Parathyroid adenoma (tissue), 2 donors: ENCODE results near the gene B9D1.

ENCODE experiments used
- H2AFZ ChIP-seq: fragments of 300-600 bp; sonication (generic); one replicate; pipeline ENCODE4 v1.7.0; 2017; ENCODE audit warnings: antibody characterized with exemption, mild to moderate bottlenecking
- H3K27ac ChIP-seq: fragments of 300-600 bp; sonication (generic); one replicate; pipeline ENCODE4 v1.7.0; 2017
- H3K27me3 ChIP-seq: fragments of 300-600 bp; sonication (generic); one replicate; pipeline ENCODE4 v1.7.0; 2017; ENCODE audit warnings: low read length; ENCODE audit not compliant: control insufficient read depth, insufficient read depth
- H3K36me3 ChIP-seq: fragments of 300-600 bp; sonication (generic); one replicate; pipeline ENCODE4 v1.7.0; 2017; ENCODE audit warnings: low read length; ENCODE audit not compliant: control insufficient read depth, insufficient read depth
- H3K4me1 ChIP-seq: fragments of 300-600 bp; sonication (generic); one replicate; pipeline ENCODE4 v1.7.0; 2017; ENCODE audit warnings: control low read depth
- H3K4me2 ChIP-seq: fragments of 300-600 bp; sonication (generic); one replicate; pipeline ENCODE4 v1.7.0; 2017; ENCODE audit warnings: low read length
- H3K4me3 ChIP-seq: fragments of 300-600 bp; sonication (generic); one replicate; pipeline ENCODE4 v1.7.0; 2017; ENCODE audit warnings: low read depth, low read length
- H3K79me2 ChIP-seq: fragments of 300-600 bp; sonication (generic); one replicate; pipeline ENCODE4 v1.7.0; 2017; ENCODE audit warnings: control low read depth
- H3K9ac ChIP-seq: fragments of 300-600 bp; sonication (generic); one replicate; pipeline ENCODE4 v1.7.0; 2017; ENCODE audit warnings: mild to moderate bottlenecking
- H3K9me3 ChIP-seq: fragments of 300-600 bp; sonication (generic); one replicate; pipeline ENCODE4 v1.7.0; 2017; ENCODE audit warnings: low read length; ENCODE audit not compliant: control insufficient read depth
- CTCF ChIP-seq: fragments of 300-600 bp; sonication (generic); IDR thresholded peaks from one replicate; pipeline ENCODE4 v1.7.0; 2017; ENCODE audit warnings: antibody characterized with exemption, mild to moderate bottlenecking
- donor health status: primary hyperparathyroidism.

Gene B9D1

DNA sequence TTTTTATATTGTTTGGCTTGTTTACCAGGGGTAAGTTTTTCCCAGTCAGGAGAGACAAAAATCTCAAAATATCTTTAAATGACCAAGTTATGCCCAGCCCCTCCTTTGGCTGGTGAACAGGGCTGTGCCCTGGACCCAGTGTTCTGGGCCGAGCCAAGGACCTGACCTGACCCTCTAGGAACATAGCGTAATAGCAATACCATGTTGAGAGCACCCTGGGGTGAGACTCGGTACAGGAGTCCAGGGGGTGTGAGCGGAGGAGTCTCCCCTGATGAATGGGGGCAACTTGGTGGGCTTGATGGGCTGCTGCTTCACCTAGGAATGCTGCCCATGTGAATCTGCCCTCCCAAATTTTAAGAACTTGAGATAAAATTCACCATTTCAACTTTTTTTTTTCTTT is 47.4 kb downstream of the B9D1 start:
- peaks cover 26% of the 10 kb centered on the region for H3K4me1 ChIP-seq
- H3K9me3 ChIP-seq, result no peaks in the 10 kb centered on the region
- H3K4me2 ChIP-seq, result no peak overlapping the region
- H3K36me3 ChIP-seq, result no peaks in the 10 kb centered on the region
- H3K27me3 ChIP-seq, result no peaks in the 10 kb centered on the region
- H3K79me2 ChIP-seq, result peaks cover 7% of the 10 kb centered on the region
- H3K27ac ChIP-seq, result no peak overlapping the region
- H2AFZ ChIP-seq, result no peak overlapping the region
- H3K9ac ChIP-seq, result no peak overlapping the region
- H3K4me3 ChIP-seq, result no peak overlapping the region
- no peak for TF ChIP-seq CTCF

- H3K4me1 ChIP-seq, result peaks cover 26% of the 10 kb centered on the region
- peak overlapping the region; percentile 27 for H3K27ac ChIP-seq
- peaks cover 7% of the 10 kb centered on the region for H3K79me2 ChIP-seq
- no peaks in the 10 kb centered on the region for H3K27me3 ChIP-seq
- H3K9ac ChIP-seq, result no peak overlapping the region
- H3K4me3 ChIP-seq, result no peak overlapping the region
- no peak for TF ChIP-seq CTCF
- no peak overlapping the region for H3K4me2 ChIP-seq
- no peaks in the 10 kb centered on the region for H3K36me3 ChIP-seq
- no peaks in the 10 kb centered on the region for H3K9me3 ChIP-seq
- no peak overlapping the region for H2AFZ ChIP-seq
Observed at GRCh38 chr17:19313746-19314651, 48.5 kb downstream of the B9D1 start.

- TF ChIP-seq CTCF, result no peak
- Histone ChIP-seq H3K27ac (peak overlapping the region; percentile 27), H3K9me3 (no peaks in the 10 kb centered on the region), H3K4me1 (peaks cover 26% of the 10 kb centered on the region), H3K4me2 (no peak overlapping the region), H3K4me3 (no peak overlapping the region), H2AFZ (no peak overlapping the region), H3K79me2 (peaks cover 7% of the 10 kb centered on the region), H3K36me3 (no peaks in the 10 kb centered on the region), H3K9ac (no peak overlapping the region), H3K27me3 (no peaks in the 10 kb centered on the region)
Observed at GRCh38 chr17:19313066-19313745, 49.3 kb downstream of the B9D1 start.

- Histone ChIP-seq H3K9ac (no peak overlapping the region), H3K27me3 (no peaks in the 10 kb centered on the region), H2AFZ (no peak overlapping the region), H3K27ac (no peak overlapping the region), H3K36me3 (no peaks in the 10 kb centered on the region), H3K4me3 (no peak overlapping the region), H3K79me2 (peaks cover 7% of the 10 kb centered on the region), H3K4me1 (peaks cover 21% of the 10 kb centered on the region), H3K4me2 (no peak overlapping the region), H3K9me3 (no peaks in the 10 kb centered on the region)
- no peak for TF ChIP-seq CTCF
Observed at GRCh38 chr17:19312406-19312805, 50.1 kb downstream of the B9D1 start.
